ENCODE data around the gene C16orf95.
"Not testable (repeated sequence)": the region's sequence is repeated elsewhere in the genome, so short reads cannot be mapped to it uniquely, and the experiment has no call there.

GRCh38 chr16:87339724-87340105 is 22.5 kb upstream of the C16orf95 start:
- not testable (repeated sequence) for TF ChIP-seq TFCP2L1 (CRISPR knock-in tag; IDR thresholded peaks at IDR 0.05); EP300 (IDR thresholded peaks at IDR 0.05); ELK1 (IDR thresholded peaks at IDR 0.05; ENCODE audit: low read depth, low read length); POLR2AphosphoS2 (conservative IDR thresholded peaks at IDR 0.05; ENCODE audit: low read length); POLR2A (IDR thresholded peaks at IDR 0.05; ENCODE audit: low read length); EHF (CRISPR knock-in tag; IDR thresholded peaks at IDR 0.05); FOSB (CRISPR knock-in tag; IDR thresholded peaks at IDR 0.05); RAD21 (conservative IDR thresholded peaks at IDR 0.05 in 1 of 2, IDR thresholded peaks at IDR 0.05 in 1 of 2)
- TF ChIP-seq, protein P1, sequence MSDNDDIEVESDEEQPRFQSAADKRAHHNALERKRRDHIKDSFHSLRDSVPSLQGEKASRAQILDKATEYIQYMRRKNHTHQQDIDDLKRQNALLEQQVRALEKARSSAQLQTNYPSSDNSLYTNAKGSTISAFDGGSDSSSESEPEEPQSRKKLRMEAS (IDR thresholded peaks at IDR 0.05) = not testable (repeated sequence)
- TF ChIP-seq, protein P2, sequence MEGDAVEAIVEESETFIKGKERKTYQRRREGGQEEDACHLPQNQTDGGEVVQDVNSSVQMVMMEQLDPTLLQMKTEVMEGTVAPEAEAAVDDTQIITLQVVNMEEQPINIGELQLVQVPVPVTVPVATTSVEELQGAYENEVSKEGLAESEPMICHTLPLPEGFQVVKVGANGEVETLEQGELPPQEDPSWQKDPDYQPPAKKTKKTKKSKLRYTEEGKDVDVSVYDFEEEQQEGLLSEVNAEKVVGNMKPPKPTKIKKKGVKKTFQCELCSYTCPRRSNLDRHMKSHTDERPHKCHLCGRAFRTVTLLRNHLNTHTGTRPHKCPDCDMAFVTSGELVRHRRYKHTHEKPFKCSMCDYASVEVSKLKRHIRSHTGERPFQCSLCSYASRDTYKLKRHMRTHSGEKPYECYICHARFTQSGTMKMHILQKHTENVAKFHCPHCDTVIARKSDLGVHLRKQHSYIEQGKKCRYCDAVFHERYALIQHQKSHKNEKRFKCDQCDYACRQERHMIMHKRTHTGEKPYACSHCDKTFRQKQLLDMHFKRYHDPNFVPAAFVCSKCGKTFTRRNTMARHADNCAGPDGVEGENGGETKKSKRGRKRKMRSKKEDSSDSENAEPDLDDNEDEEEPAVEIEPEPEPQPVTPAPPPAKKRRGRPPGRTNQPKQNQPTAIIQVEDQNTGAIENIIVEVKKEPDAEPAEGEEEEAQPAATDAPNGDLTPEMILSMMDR (IDR thresholded peaks at IDR 0.05) = not testable (repeated sequence)

All from A549 (cell line).